Fibroblast of skin of right biceps (primary cell): ENCODE results near the gene RPS6KL1.

Experiments
- DNase-seq: peaks from one replicate; pipeline ENCODE4 v3.0.0-alpha.2; 2013

Gene RPS6KL1, protein sequence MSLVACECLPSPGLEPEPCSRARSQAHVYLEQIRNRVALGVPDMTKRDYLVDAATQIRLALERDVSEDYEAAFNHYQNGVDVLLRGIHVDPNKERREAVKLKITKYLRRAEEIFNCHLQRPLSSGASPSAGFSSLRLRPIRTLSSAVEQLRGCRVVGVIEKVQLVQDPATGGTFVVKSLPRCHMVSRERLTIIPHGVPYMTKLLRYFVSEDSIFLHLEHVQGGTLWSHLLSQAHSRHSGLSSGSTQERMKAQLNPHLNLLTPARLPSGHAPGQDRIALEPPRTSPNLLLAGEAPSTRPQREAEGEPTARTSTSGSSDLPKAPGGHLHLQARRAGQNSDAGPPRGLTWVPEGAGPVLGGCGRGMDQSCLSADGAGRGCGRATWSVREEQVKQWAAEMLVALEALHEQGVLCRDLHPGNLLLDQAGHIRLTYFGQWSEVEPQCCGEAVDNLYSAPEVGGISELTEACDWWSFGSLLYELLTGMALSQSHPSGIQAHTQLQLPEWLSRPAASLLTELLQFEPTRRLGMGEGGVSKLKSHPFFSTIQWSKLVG

GRCh38 chr14:74922752-74923401, at the start of gene RPS6KL1:
RPS6KL1 (minus strand) TSS chr14:74923260; CDS start chr14:74921541, 1,719 bp downstream.
- DNase-seq, result peak; percentile 69

GRCh38 chr14:74968811-74969210, 45.8 kb upstream of the RPS6KL1 start:
- DNase-seq, result no peak

- peak; percentile 82 for DNase-seq
These were observed 42.6 kb upstream of the RPS6KL1 start for GRCh38 chr14:74965486-74966153.

DNA sequence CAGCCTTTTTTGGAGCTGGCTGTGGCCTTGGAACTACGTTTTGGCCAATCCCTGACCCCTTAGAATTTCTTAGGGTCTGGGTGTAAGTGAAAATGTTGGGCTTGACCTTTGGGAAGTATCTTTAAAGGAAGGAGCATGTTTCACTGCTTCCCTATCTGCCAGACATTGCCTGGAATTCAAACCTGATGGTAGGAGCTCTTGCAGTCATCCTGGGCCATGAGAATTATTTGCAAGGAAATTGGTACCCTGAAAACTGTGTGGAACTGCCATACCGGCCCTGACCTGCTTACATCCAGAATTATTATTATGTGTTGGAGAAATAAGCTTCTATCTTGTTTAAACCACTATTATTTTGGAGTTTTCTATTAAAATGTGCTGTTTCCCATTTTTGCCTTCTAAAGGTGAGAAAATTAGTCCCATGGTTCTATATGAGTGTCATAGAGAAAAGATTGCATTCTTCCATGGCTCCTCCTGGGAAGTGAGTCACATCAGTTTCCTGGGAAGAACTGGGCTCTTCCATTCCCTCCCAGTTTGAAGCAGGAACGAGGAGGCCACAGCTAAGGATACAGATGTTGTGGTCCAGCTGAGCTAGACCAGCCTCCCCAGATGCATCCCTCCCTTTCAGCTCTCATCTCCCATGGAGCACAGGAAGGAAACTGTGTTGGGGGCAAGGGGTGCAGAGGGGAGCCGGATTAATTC, 41.9 kb upstream of the RPS6KL1 start:
- DNase-seq, result peak; percentile 78

GRCh38 chr14:74963705-74964271, 40.7 kb upstream of the RPS6KL1 start:
- peak; percentile 75 for DNase-seq

DNA sequence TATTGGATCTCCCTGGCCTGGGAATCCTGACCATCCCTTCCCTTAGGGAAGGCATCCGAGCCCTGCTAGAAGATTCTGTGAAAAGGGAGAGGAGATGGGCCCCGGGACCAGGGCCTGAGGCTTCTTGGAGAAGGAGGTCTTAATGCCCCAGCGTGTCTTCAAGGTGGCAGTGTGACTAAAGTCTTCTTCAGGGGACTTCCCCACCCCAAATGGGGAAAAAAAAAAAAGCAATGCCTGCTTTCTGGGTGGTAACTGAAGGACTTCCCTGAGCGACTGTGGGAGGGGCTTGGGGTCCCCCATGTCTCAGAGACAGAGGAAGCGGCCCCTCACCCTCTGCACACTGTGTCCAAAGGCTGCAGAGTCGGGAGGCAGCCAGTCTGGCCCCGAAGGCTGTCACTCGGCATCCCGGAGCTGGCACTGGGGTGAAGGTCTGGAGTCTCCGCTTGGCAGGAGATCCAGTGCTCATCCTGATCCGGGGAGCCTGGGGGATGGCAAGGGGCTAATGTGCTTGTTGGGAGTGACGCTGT, 40.2 kb upstream of the RPS6KL1 start:
- no peak for DNase-seq

GRCh38 chr14:74962493-74962892, 39.4 kb upstream of the RPS6KL1 start:
- no peak for DNase-seq

- DNase-seq, result no peak
These were observed 39.0 kb upstream of the RPS6KL1 start for GRCh38 chr14:74962046-74962445.

GRCh38 chr14:74961238-74961911, 38.3 kb upstream of the RPS6KL1 start:
- no peak for DNase-seq

GRCh38 chr14:74960736-74961135, 37.7 kb upstream of the RPS6KL1 start:
- no peak for DNase-seq

GRCh38 chr14:74959596-74960180, 36.6 kb upstream of the RPS6KL1 start:
- no peak for DNase-seq

DNA sequence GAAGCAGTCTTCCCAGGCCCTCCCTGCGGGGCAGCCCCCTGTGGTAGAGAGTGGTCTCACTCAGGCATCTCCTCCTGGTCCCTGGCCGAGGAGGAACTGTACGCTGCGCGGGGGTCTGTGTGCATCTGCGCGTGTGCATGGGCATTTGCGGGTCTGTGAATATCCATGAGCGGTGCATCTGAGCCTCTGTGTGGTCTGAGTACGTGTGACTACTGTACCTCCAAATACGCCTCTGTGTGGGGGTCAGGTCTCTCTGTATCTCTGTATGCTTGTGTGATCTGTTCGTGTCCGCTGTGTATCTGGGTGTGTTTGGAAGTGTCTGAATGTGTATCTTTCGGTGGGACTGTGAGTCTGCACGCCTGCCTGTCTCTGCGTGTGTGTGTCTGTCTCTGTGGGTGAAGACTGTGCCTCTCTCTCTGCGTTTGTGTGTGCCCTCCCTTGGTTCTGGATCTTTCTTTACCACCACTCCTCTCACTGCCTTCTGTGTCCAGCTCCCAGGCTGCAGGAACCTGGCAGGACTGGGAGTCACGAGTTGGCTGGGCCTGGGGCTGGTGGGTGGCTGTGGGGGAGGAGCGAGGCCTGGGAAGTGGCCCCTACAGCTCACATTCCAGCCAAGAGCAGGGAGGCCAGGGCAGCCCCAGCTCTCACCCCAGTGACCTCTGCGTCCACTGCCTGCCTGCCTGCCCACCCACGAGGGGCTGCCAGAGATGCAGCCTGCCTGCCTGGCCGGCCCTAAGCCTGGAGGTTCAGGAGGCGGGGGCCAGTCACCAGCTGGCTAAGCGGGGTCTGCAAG, 33.4 kb upstream of the RPS6KL1 start:
- DNase-seq, result no peak

DNA sequence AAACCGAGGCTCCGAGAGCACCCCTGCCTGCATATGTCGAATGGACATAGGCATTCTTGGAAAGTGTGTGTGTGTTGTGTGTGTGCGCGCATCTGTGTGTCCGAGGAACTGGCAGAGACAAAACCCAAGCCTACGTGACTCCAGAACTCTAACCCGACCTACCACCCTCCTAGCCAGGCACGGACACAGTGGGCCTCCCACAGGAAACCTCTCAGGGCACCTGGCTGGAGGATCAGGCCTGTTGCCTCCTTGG, 32.9 kb upstream of the RPS6KL1 start:
- no peak for DNase-seq

GRCh38 chr14:74955229-74956026, 32.4 kb upstream of the RPS6KL1 start, which contains the start of gene PGF:
PGF (minus strand) TSS chr14:74955597; CDS start chr14:74955242, 355 bp downstream.
- peak; percentile 53 for DNase-seq

- DNase-seq, result no peak
These were observed 31.8 kb upstream of the RPS6KL1 start for GRCh38 chr14:74954947-74955228.

DNA sequence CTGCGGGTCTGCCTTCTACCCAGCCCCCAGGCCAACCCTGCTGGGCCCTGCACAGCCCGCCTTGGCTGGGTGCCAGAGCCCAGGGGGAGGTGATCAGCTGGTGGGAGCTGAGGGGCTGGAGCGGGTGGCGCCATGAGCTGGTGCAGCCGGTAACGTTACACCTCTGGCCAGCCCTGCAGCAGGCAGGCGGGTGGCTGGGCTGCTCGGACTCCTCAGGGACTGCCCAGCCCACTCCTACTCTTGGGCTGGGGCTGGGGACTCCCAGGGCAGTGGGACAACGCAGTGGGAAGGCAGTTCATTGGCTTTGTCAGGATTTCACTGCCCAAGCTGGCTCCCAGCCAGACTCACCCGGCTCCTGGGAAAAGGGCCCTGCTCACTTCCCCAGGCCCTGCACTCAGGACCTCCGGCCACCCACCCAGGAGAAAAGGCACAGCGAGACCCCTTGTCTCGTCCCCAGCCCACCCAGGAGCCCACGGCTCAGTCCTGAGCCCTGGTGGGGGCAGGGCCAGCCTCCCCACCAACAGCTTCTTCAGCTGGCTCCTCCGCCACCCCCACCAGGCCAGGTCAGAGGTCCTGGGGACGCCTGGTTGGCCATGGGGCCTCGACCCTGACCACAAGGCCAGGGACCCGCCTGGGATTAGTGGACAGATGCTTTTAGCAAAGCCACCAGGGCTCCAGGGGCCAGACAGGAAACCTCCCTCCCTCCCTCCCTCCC, 31.3 kb upstream of the RPS6KL1 start:
- no peak for DNase-seq

GRCh38 chr14:74953686-74954085, 30.6 kb upstream of the RPS6KL1 start:
- no peak for DNase-seq

DNA sequence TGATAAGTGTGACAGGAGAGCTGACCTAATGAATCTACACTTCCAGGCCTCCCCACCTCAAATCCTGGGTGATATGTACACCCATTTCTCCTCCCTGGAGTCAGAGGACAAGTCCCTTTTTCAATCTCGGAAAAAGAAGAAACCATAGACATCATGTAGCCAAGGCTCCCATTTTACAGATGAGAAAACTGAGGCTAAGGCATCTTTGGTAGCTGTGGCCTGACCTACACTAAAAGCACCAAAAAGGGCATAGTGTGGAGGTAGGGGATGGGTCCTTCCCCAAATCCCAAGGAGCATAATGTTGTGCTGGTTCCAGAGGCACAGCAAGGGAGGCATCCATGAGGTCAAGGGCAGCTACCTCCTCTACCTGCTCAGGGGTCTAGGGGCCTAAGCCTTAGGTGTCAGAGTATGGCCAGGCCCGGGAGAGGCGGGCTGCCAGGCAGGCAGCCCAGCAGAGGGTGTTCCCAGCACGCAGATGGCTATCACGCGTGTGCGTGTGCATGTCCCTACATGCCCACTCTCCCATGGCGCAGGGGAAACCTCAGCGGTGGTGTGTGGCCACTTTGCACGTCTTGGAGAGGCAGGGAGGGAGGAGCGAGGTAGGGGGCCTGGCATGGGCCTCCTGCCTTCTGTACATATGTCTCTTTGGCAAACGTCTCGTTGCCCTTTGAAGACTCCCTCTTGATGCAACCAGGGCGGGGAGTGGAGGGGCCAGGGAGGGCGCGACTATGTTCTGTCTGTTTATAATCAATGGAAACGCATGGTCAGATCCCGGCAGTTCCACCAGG, 29.8 kb upstream of the RPS6KL1 start:
- DNase-seq, result no peak
